Measurements from ENCODE around the gene F11. TPM values are rescaled to one million over a fixed set of nuclear protein-coding genes. Genes with fewer than 3 reads are reported as not detected.
"Not testable (repeated sequence)": the region's sequence is repeated elsewhere in the genome, so short reads cannot be mapped to it uniquely, and the experiment has no call there.

Gene F11
- total and polyA plus RNA-seq, 9 of the 15 experiments (the other 6 are each of a cell fraction or from before 2014, with no cell fraction given), result not detected

GRCh38 chr4:186241616-186242015, 24.4 kb upstream of the F11 start:
- no peak overlapping the region for H2AFZ ChIP-seq (ENCODE audit: low read depth, low read length)
- no peak for TF ChIP-seq SREBF2 (CRISPR knock-in tag; IDR thresholded peaks at IDR 0.05)
- no peak for TF ChIP-seq ELF2 (CRISPR knock-in tag; IDR thresholded peaks at IDR 0.05)
- H3K4me2 ChIP-seq (ENCODE audit: insufficient read depth, low read length), result no peak overlapping the region
- no peak overlapping the region for H3K27ac ChIP-seq (ENCODE audit: extremely low read depth, low read depth, low read length)
- in situ Hi-C loops (cut with MboI) (no loop called here), intact Hi-C loops (cut with micrococcal nuclease) (no loop called here)
- WGBS (ENCODE audit: insufficient coverage, low coverage, missing lambda C conversion rate), result 0% methylated on average over 4 of the region's 4 CpGs
- no peak overlapping the region for H3K4me3 ChIP-seq
- H3K9me1 ChIP-seq (ENCODE audit: control insufficient read depth, insufficient read depth, low read length), result no peaks in the 10 kb centered on the region
- no peaks in the 10 kb centered on the region for H3K36me3 ChIP-seq (ENCODE audit: control insufficient read depth, insufficient read depth, low read length)
- ATAC-seq (no peak), FAIRE-seq (no peak), DNase-seq (ENCODE audit: extremely low read depth in 1 of 4, low spot score in 3 of 4) (no peak)
- POLR2A ChIA-PET, result no interaction called here
- H3K4me1 ChIP-seq (replicated peaks in 1 of 2; ENCODE audit: control insufficient read depth in 2 of 2, insufficient read depth in 2 of 2, low read length in 2 of 2), result no peaks in the 10 kb centered on the region
- CTCF ChIA-PET (ENCODE audit: low intra/inter-chr PET ratio), result no interaction called here
- no peak overlapping the region for H3K9ac ChIP-seq (ENCODE audit: insufficient read depth in 1 of 2, low read depth in 2 of 2, low read length in 2 of 2)
- no peaks in the 10 kb centered on the region for H3K79me2 ChIP-seq (ENCODE audit: control insufficient read depth, insufficient read depth, low read length)
- no TSS peak for BruUV-seq (replicated peaks)
- peaks cover 1 to 8% of the 10 kb centered on the region in 2 experiments; a peak in 4 of 5 replicates for H3K27me3 ChIP-seq (ENCODE audit: control insufficient read depth in 2 of 2, insufficient read depth in 2 of 2, low read length in 2 of 2)
- no peaks in the 10 kb centered on the region for H3K9me3 ChIP-seq (replicated peaks; ENCODE audit: control insufficient read depth, insufficient read depth, low read depth, low read length)
- H4K20me1 ChIP-seq (replicated peaks; ENCODE audit: control insufficient read depth, insufficient read depth, low read length), result no peaks in the 10 kb centered on the region

- H3K27ac ChIP-seq (ENCODE audit: extremely low read depth, low read depth, low read length); H3K79me2 ChIP-seq (ENCODE audit: control insufficient read depth, insufficient read depth, low read length); CTCF ChIA-PET (ENCODE audit: low intra/inter-chr PET ratio); H3K9me1 ChIP-seq (ENCODE audit: control insufficient read depth, insufficient read depth, low read length); H3K4me3 ChIP-seq; FAIRE-seq; in situ Hi-C loops (cut with MboI); H3K36me3 ChIP-seq (ENCODE audit: control insufficient read depth, insufficient read depth, low read length); ATAC-seq; H3K9me3 ChIP-seq (replicated peaks; ENCODE audit: control insufficient read depth, insufficient read depth, low read depth, low read length); intact Hi-C loops (cut with micrococcal nuclease); H4K20me1 ChIP-seq (replicated peaks; ENCODE audit: control insufficient read depth, insufficient read depth, low read length); H3K4me1 ChIP-seq (replicated peaks in 1 of 2; ENCODE audit: control insufficient read depth in 2 of 2, insufficient read depth in 2 of 2, low read length in 2 of 2); DNase-seq (ENCODE audit: extremely low read depth in 1 of 4, low spot score in 3 of 4); POLR2A ChIA-PET; H3K27me3 ChIP-seq (ENCODE audit: control insufficient read depth in 2 of 2, insufficient read depth in 2 of 2, low read length in 2 of 2); H3K9ac ChIP-seq (ENCODE audit: insufficient read depth in 1 of 2, low read depth in 2 of 2, low read length in 2 of 2); H2AFZ ChIP-seq (ENCODE audit: low read depth, low read length); BruUV-seq (replicated peaks); H3K4me2 ChIP-seq (ENCODE audit: insufficient read depth, low read length): not testable (repeated sequence)
- WGBS (ENCODE audit: insufficient coverage, low coverage, missing lambda C conversion rate), result 2% methylated on average over 7 of the region's 10 CpGs
These were observed 24.0 kb upstream of the F11 start for GRCh38 chr4:186242031-186242430.
